ENCODE measurements around the gene MXRA7. TPM values are rescaled to one million over a fixed set of nuclear protein-coding genes. Genes with fewer than 3 reads are reported as not detected.

Gene MXRA7
- total RNA-seq: 10 to 100 TPM; 44.5 to 67.8 (median 56.9) TPM

GRCh38 chr17:76710863-76711611 lies at the start of gene MXRA7:
Gene MXRA7, minus strand, starts transcription at chr17:76710965. Its CDS starts 19 bp downstream, at chr17:76710946.
- peak; percentile 84 to 88 for DNase-seq (ENCODE audit: low spot score in 2 of 2)
- Histone ChIP-seq H3K4me1 (peaks cover 45% of the 10 kb centered on the region), H3K4me3 (peak within 1 kb of the TSS; percentile 75), H3K9me3 (no peaks in the 10 kb centered on the region), H3K36me3 (peaks cover 20% of the 10 kb centered on the region), H3K27me3 (no peaks in the 10 kb centered on the region), H3K27ac (peak within 1 kb of the TSS; percentile 88)
- no peak for TF ChIP-seq POLR2A (IDR thresholded peaks at IDR 0.05)
- TF ChIP-seq CTCF (IDR thresholded peaks at IDR 0.05): no peak
- no peak for TF ChIP-seq EP300 (IDR thresholded peaks at IDR 0.05)
- no peak for TF ChIP-seq POLR2AphosphoS5 (IDR thresholded peaks at IDR 0.05)
- 14% methylated on average over 15 of the region's 56 CpGs for WGBS

- TF ChIP-seq CTCF (IDR thresholded peaks at IDR 0.05): no peak
- TF ChIP-seq POLR2AphosphoS5 (IDR thresholded peaks at IDR 0.05): no peak
- no peak for TF ChIP-seq EP300 (IDR thresholded peaks at IDR 0.05)
- no peak for TF ChIP-seq POLR2A (IDR thresholded peaks at IDR 0.05)
- Histone ChIP-seq H3K27me3 (no peaks in the 10 kb centered on the region), H3K27ac (no peak overlapping the region), H3K4me3 (no peak overlapping the region), H3K36me3 (peaks cover 40% of the 10 kb centered on the region), H3K4me1 (peaks cover under 1% of the 10 kb centered on the region), H3K9me3 (no peaks in the 10 kb centered on the region)
- no peak for DNase-seq (ENCODE audit: low spot score in 2 of 2)
- 97% methylated on average over 3 of the region's 3 CpGs for WGBS
Observed at GRCh38 chr17:76758570-76758969, 47.8 kb upstream of the MXRA7 start.

GRCh38 chr17:76757256-76757655 lies 46.5 kb upstream of the MXRA7 start:
- no peak for DNase-seq (ENCODE audit: low spot score in 2 of 2)
- WGBS: 84% methylated on average over 5 of the region's 5 CpGs
- Histone ChIP-seq H3K9me3 (no peaks in the 10 kb centered on the region), H3K4me3 (no peak overlapping the region), H3K36me3 (peaks cover 40% of the 10 kb centered on the region), H3K4me1 (peaks cover 3% of the 10 kb centered on the region), H3K27ac (no peak overlapping the region), H3K27me3 (no peaks in the 10 kb centered on the region)
- TF ChIP-seq CTCF (IDR thresholded peaks at IDR 0.05) (no peak), POLR2A (IDR thresholded peaks at IDR 0.05) (no peak), EP300 (IDR thresholded peaks at IDR 0.05) (no peak), POLR2AphosphoS5 (IDR thresholded peaks at IDR 0.05) (no peak)

GRCh38 chr17:76755285-76755684 lies 44.5 kb upstream of the MXRA7 start:
- Histone ChIP-seq H3K9me3 (no peaks in the 10 kb centered on the region), H3K27ac (no peak overlapping the region), H3K27me3 (no peaks in the 10 kb centered on the region), H3K4me3 (no peak overlapping the region), H3K4me1 (peaks cover 3% of the 10 kb centered on the region), H3K36me3 (peaks cover 38% of the 10 kb centered on the region)
- TF ChIP-seq EP300 (IDR thresholded peaks at IDR 0.05) (no peak), CTCF (IDR thresholded peaks at IDR 0.05) (no peak), POLR2A (IDR thresholded peaks at IDR 0.05) (no peak), POLR2AphosphoS5 (IDR thresholded peaks at IDR 0.05) (no peak)
- DNase-seq (ENCODE audit: low spot score in 2 of 2): no peak
- WGBS: 88% methylated on average over 2 of the region's 2 CpGs

GRCh38 chr17:76753061-76753961 lies 42.5 kb upstream of the MXRA7 start:
- Histone ChIP-seq H3K4me1 (peaks cover 3% of the 10 kb centered on the region), H3K27ac (no peak overlapping the region), H3K36me3 (peaks cover 33% of the 10 kb centered on the region), H3K27me3 (no peaks in the 10 kb centered on the region), H3K9me3 (no peaks in the 10 kb centered on the region), H3K4me3 (peak overlapping the region; percentile 8)
- 47% methylated on average over 12 of the region's 12 CpGs for WGBS
- DNase-seq (ENCODE audit: low spot score in 2 of 2): no peak
- TF ChIP-seq EP300 (IDR thresholded peaks at IDR 0.05) (no peak), POLR2AphosphoS5 (IDR thresholded peaks at IDR 0.05) (no peak), POLR2A (IDR thresholded peaks at IDR 0.05) (no peak), CTCF (IDR thresholded peaks at IDR 0.05) (no peak)
